ENCODE data around the gene KCNE3.

DNA sequence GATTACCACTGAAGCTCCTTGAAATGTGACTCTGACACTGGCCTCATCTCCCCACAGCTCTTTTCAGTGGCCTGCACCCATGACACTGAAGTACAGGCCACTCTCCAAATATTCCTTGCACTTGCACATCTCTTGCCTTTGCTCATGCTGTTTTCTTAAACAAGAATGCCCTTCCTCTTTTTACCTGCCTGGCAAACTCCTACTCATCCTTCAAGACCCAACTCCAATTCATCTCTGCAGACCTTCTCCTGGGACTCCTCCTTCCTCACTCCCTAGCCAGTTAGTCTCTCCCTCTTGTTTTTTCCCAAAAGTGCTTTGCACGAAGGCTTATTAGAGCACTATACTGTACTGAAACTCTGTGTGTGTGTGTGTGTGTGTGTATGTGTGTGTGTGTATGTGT, 2.6 kb downstream of the KCNE3 start:
- TF ChIP-seq POLR2AphosphoS5 (IDR thresholded peaks at IDR 0.05; ENCODE audit: low read depth, low read length) (no peak), ZNF775 (CRISPR knock-in tag; IDR thresholded peaks at IDR 0.05; ENCODE audit: borderline replicate concordance) (no peak), IKZF1 (IDR thresholded peaks at IDR 0.05) (no peak), USF2 (IDR thresholded peaks at IDR 0.05; ENCODE audit: low read depth, low read length) (no peak), USF2 (CRISPR knock-in tag; IDR thresholded peaks at IDR 0.05; ENCODE audit: borderline replicate concordance) (no peak), CTCF (CRISPR knock-in tag; IDR thresholded peaks at IDR 0.05) (no peak), EZH2 (conservative IDR thresholded peaks at IDR 0.05; ENCODE audit: low read depth, low read length) (no peak), ZNF703 (CRISPR knock-in tag; IDR thresholded peaks at IDR 0.05; ENCODE audit: borderline replicate concordance) (no peak), BHLHE40 (IDR thresholded peaks at IDR 0.05; ENCODE audit: low read length) (no peak), FOSL1 (CRISPR knock-in tag; IDR thresholded peaks at IDR 0.05; ENCODE audit: borderline replicate concordance) (no peak), NFRKB (IDR thresholded peaks at IDR 0.05) (no peak)
- TF ChIP-seq, protein P1, sequence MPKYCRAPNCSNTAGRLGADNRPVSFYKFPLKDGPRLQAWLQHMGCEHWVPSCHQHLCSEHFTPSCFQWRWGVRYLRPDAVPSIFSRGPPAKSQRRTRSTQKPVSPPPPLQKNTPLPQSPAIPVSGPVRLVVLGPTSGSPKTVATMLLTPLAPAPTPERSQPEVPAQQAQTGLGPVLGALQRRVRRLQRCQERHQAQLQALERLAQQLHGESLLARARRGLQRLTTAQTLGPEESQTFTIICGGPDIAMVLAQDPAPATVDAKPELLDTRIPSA (CRISPR knock-in tag; IDR thresholded peaks at IDR 0.05; ENCODE audit: borderline replicate concordance): no peak

Measured in HepG2 (cell line).